Stimulated activated memory B cell treated with anti-CD40 and anti-IgM and Interleukin-4, amounts not matched to agents 10 μg/mL and 1 μg/mL and 100 μg/mL, for 72 hours (primary cell): ENCODE results near the gene MRPS23.

Experiments used
- ATAC-seq: fragments of 150-1000 bp; cut with Tn5 transposase; 2 replicates; pipeline ENCODE4 v1.10.0; 2021
- H3K27ac Mint-ChIP-seq: one replicate; pipeline ENCODE4 v1.8.0; 2022; ENCODE audit warnings: mild to moderate bottlenecking, mixed read lengths
- H3K27me3 Mint-ChIP-seq: one replicate; pipeline ENCODE4 v1.8.0; 2022; ENCODE audit warnings: mixed read lengths
- H3K36me3 Mint-ChIP-seq: one replicate; pipeline ENCODE4 v1.8.0; 2022; ENCODE audit warnings: mixed read lengths
- H3K4me1 Mint-ChIP-seq: one replicate; pipeline ENCODE4 v1.8.0; 2022; ENCODE audit warnings: mixed read lengths
- H3K4me3 Mint-ChIP-seq: one replicate; pipeline ENCODE4 v1.8.0; 2022; ENCODE audit warnings: mild to moderate bottlenecking, moderate library complexity, mixed read lengths
- H3K9me3 Mint-ChIP-seq: one replicate; pipeline ENCODE4 v1.8.0; 2022; ENCODE audit warnings: mixed read lengths

Gene MRPS23

GRCh38 chr17:57886020-57886419 is 36.2 kb upstream of the MRPS23 start:
- H3K27ac Mint-ChIP-seq, result no peak overlapping the region
- no peak for ATAC-seq
- H3K4me3 Mint-ChIP-seq, result no peak overlapping the region
- H3K4me1 Mint-ChIP-seq, result no peaks in the 10 kb centered on the region
- H3K27me3 Mint-ChIP-seq, result peaks cover 18% of the 10 kb centered on the region
- H3K36me3 Mint-ChIP-seq, result no peaks in the 10 kb centered on the region
- H3K9me3 Mint-ChIP-seq, result no peaks in the 10 kb centered on the region

- Mint-ChIP-seq H3K9me3 (no peaks in the 10 kb centered on the region), H3K36me3 (no peaks in the 10 kb centered on the region), H3K27me3 (peaks cover 18% of the 10 kb centered on the region), H3K4me3 (no peak overlapping the region), H3K27ac (no peak overlapping the region), H3K4me1 (no peaks in the 10 kb centered on the region)
- ATAC-seq, result peak; percentile 48
Observed at GRCh38 chr17:57885148-57885915, 35.5 kb upstream of the MRPS23 start.

- no peak overlapping the region for H3K27ac Mint-ChIP-seq
- H3K36me3 Mint-ChIP-seq, result no peaks in the 10 kb centered on the region
- H3K4me3 Mint-ChIP-seq, result no peak overlapping the region
- ATAC-seq, result no peak
- peaks cover 31% of the 10 kb centered on the region for H3K27me3 Mint-ChIP-seq
- no peaks in the 10 kb centered on the region for H3K9me3 Mint-ChIP-seq
- H3K4me1 Mint-ChIP-seq, result no peaks in the 10 kb centered on the region
Observed at GRCh38 chr17:57881783-57882351, 32.0 kb upstream of the MRPS23 start.

- no peaks in the 10 kb centered on the region for H3K36me3 Mint-ChIP-seq
- H3K27ac Mint-ChIP-seq, result no peak overlapping the region
- no peaks in the 10 kb centered on the region for H3K4me1 Mint-ChIP-seq
- H3K9me3 Mint-ChIP-seq, result no peaks in the 10 kb centered on the region
- H3K4me3 Mint-ChIP-seq, result no peak overlapping the region
- H3K27me3 Mint-ChIP-seq, result peaks cover 38% of the 10 kb centered on the region
- ATAC-seq, result no peak
Observed at GRCh38 chr17:57881143-57881542, 31.3 kb upstream of the MRPS23 start.

- Mint-ChIP-seq H3K27me3 (peaks cover 49% of the 10 kb centered on the region), H3K4me3 (no peak overlapping the region), H3K4me1 (peaks cover 4% of the 10 kb centered on the region), H3K9me3 (no peaks in the 10 kb centered on the region), H3K27ac (no peak overlapping the region), H3K36me3 (no peaks in the 10 kb centered on the region)
- no peak for ATAC-seq
Observed at GRCh38 chr17:57880086-57880456, 30.2 kb upstream of the MRPS23 start.

GRCh38 chr17:57879437-57880085 is 29.7 kb upstream of the MRPS23 start:
- no peak for ATAC-seq
- Mint-ChIP-seq H3K27me3 (peaks cover 50% of the 10 kb centered on the region), H3K4me1 (peaks cover 9% of the 10 kb centered on the region), H3K27ac (no peak overlapping the region), H3K36me3 (no peaks in the 10 kb centered on the region), H3K9me3 (no peaks in the 10 kb centered on the region), H3K4me3 (no peak overlapping the region)

- H3K36me3 Mint-ChIP-seq, result no peaks in the 10 kb centered on the region
- H3K27ac Mint-ChIP-seq, result no peak overlapping the region
- peaks cover 61% of the 10 kb centered on the region for H3K27me3 Mint-ChIP-seq
- no peak overlapping the region for H3K4me3 Mint-ChIP-seq
- H3K4me1 Mint-ChIP-seq, result peaks cover 25% of the 10 kb centered on the region
- H3K9me3 Mint-ChIP-seq, result no peaks in the 10 kb centered on the region
- ATAC-seq, result no peak
Observed at GRCh38 chr17:57877803-57878377, 28.0 kb upstream of the MRPS23 start.

- Mint-ChIP-seq H3K27me3 (peaks cover 71% of the 10 kb centered on the region), H3K4me1 (peaks cover 29% of the 10 kb centered on the region), H3K9me3 (no peaks in the 10 kb centered on the region), H3K4me3 (no peak overlapping the region), H3K36me3 (no peaks in the 10 kb centered on the region), H3K27ac (no peak overlapping the region)
- ATAC-seq, result no peak
Observed at GRCh38 chr17:57876866-57877237, 27.0 kb upstream of the MRPS23 start.

- no peaks in the 10 kb centered on the region for H3K9me3 Mint-ChIP-seq
- no peak overlapping the region for H3K4me3 Mint-ChIP-seq
- no peak for ATAC-seq
- peaks cover 75% of the 10 kb centered on the region for H3K27me3 Mint-ChIP-seq
- no peaks in the 10 kb centered on the region for H3K36me3 Mint-ChIP-seq
- peaks cover 29% of the 10 kb centered on the region for H3K4me1 Mint-ChIP-seq
- H3K27ac Mint-ChIP-seq, result no peak overlapping the region
Observed at GRCh38 chr17:57876023-57876865, 26.4 kb upstream of the MRPS23 start.

GRCh38 chr17:57875290-57876022 is 25.6 kb upstream of the MRPS23 start:
- no peak overlapping the region for H3K4me3 Mint-ChIP-seq
- no peak overlapping the region for H3K27ac Mint-ChIP-seq
- peaks cover 29% of the 10 kb centered on the region for H3K4me1 Mint-ChIP-seq
- peak; percentile 18 for ATAC-seq
- H3K27me3 Mint-ChIP-seq, result peaks cover 69% of the 10 kb centered on the region
- no peaks in the 10 kb centered on the region for H3K36me3 Mint-ChIP-seq
- no peaks in the 10 kb centered on the region for H3K9me3 Mint-ChIP-seq

GRCh38 chr17:57874434-57875289 is 24.8 kb upstream of the MRPS23 start:
- H3K36me3 Mint-ChIP-seq, result no peaks in the 10 kb centered on the region
- no peaks in the 10 kb centered on the region for H3K9me3 Mint-ChIP-seq
- H3K4me1 Mint-ChIP-seq, result peaks cover 29% of the 10 kb centered on the region
- H3K4me3 Mint-ChIP-seq, result peak overlapping the region; percentile 24
- peak; percentile 22 for ATAC-seq
- peaks cover 64% of the 10 kb centered on the region for H3K27me3 Mint-ChIP-seq
- H3K27ac Mint-ChIP-seq, result no peak overlapping the region

- no peak overlapping the region for H3K27ac Mint-ChIP-seq
- peak overlapping the region; percentile 24 for H3K4me3 Mint-ChIP-seq
- H3K9me3 Mint-ChIP-seq, result no peaks in the 10 kb centered on the region
- peaks cover 32% of the 10 kb centered on the region for H3K4me1 Mint-ChIP-seq
- H3K27me3 Mint-ChIP-seq, result peaks cover 58% of the 10 kb centered on the region
- ATAC-seq, result no peak
- H3K36me3 Mint-ChIP-seq, result no peaks in the 10 kb centered on the region
Observed at GRCh38 chr17:57874058-57874419, 24.2 kb upstream of the MRPS23 start.

- Mint-ChIP-seq H3K27me3 (peaks cover 57% of the 10 kb centered on the region), H3K27ac (no peak overlapping the region), H3K4me3 (no peak overlapping the region), H3K36me3 (no peaks in the 10 kb centered on the region), H3K4me1 (peaks cover 38% of the 10 kb centered on the region), H3K9me3 (no peaks in the 10 kb centered on the region)
- ATAC-seq, result no peak
Observed at GRCh38 chr17:57873261-57874057, 23.6 kb upstream of the MRPS23 start.
